NCI-H1436 treated with DMSO at 0.1 percent for 48 hours (cell line): ENCODE measurements around the gene POU6F2.

Source experiments
- DNase-seq: peaks from one replicate; lab custom pipeline; 2025; lab: John Stamatoyannopoulos, UW

Gene POU6F2

GRCh38 chr7:39510864-39511354, 533.2 kb downstream of the POU6F2 start:
- DNase-seq: no peak

- DNase-seq: no peak
Observed at GRCh38 chr7:39515534-39516228, 538.0 kb downstream of the POU6F2 start.

GRCh38 chr7:39516498-39516897, 538.8 kb downstream of the POU6F2 start:
- no peak for DNase-seq

- no peak for DNase-seq
Observed at GRCh38 chr7:39517240-39517639, 539.5 kb downstream of the POU6F2 start.
